Measurements from ENCODE around the gene HDGF. TPM values are rescaled to one million over a fixed set of nuclear protein-coding genes. Genes with fewer than 3 reads are reported as not detected.

The HDGF gene
- total and polyA plus RNA-seq, 9 of the 15 experiments (the other 6 are each of a cell fraction or from before 2014, with no cell fraction given) = 38.8 to 601 (median 400) TPM

DNA sequence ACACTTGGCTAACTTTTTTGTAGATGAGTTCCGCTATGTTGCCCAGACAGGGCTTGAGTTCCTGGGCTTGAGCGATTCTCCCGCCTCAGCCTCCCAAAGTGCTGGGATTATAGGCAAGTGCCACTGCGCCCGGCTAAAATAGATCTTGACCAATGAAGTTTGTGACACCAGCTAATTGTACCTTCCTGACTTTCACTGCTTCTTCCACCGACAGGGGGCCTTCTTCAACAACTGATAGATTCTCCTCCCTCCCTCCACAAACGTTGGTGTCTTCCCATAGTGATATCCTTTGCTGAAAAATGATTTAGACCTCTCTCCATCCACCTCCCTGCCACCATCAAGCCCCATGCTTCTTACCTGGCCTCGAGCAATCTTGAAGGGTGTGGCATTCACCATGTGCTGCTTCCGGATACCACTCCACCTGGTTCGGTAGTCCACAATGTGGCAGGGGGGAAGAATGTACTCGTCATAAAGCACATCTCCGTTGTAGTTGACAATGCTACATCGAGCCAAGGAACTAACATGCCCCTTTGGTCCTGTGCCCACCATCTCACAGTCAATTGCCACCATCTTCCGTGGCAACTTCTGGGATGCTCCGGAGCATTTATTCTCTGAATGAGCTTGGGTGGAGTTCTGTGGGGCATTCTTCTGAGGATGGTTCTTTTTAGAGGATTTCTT is 24.8 kb downstream of the HDGF start (continued):
- TF ChIP-seq MNT (conservative IDR thresholded peaks at IDR 0.05) = peak; percentile 31 to 37; a peak in 2 of 4 replicates
- TF ChIP-seq, protein P1, sequence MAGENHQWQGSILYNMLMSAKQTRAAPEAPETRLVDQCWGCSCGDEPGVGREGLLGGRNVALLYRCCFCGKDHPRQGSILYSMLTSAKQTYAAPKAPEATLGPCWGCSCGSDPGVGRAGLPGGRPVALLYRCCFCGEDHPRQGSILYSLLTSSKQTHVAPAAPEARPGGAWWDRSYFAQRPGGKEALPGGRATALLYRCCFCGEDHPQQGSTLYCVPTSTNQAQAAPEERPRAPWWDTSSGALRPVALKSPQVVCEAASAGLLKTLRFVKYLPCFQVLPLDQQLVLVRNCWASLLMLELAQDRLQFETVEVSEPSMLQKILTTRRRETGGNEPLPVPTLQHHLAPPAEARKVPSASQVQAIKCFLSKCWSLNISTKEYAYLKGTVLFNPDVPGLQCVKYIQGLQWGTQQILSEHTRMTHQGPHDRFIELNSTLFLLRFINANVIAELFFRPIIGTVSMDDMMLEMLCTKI (IDR thresholded peaks at IDR 0.05; ENCODE audit: partially characterized antibody) = no peak
- no peak for TF ChIP-seq BMI1 (IDR thresholded peaks at IDR 0.05; ENCODE audit: low read length)
- TF ChIP-seq, protein P2, sequence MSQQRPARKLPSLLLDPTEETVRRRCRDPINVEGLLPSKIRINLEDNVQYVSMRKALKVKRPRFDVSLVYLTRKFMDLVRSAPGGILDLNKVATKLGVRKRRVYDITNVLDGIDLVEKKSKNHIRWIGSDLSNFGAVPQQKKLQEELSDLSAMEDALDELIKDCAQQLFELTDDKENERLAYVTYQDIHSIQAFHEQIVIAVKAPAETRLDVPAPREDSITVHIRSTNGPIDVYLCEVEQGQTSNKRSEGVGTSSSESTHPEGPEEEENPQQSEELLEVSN (IDR thresholded peaks at IDR 0.05; ENCODE audit: borderline replicate concordance in 1 of 2, extremely low read depth in 1 of 2, insufficient read depth in 1 of 2, insufficient read length in 1 of 2, low read depth in 1 of 2, low read length in 1 of 2, poor library complexity in 1 of 2, severe bottlenecking in 1 of 2) = peak in 1 of 2 experiments; percentile 16
- TF ChIP-seq HEY1 (CRISPR knock-in tag; IDR thresholded peaks at IDR 0.05; ENCODE audit: borderline replicate concordance) = no peak
- peak in 1 of 2 experiments; percentile 8; a peak in 1 of 4 replicates for TF ChIP-seq KDM1A (IDR thresholded peaks at IDR 0.05)
- TF ChIP-seq TBL1XR1 (IDR thresholded peaks at IDR 0.05; ENCODE audit: low read length in 2 of 2) = peak in 1 of 2 experiments; percentile 33; a peak in 1 of 4 replicates
- TF ChIP-seq CEBPG (CRISPR knock-in tag; IDR thresholded peaks at IDR 0.05) = no peak
- TF ChIP-seq CEBPG (tag; conservative IDR thresholded peaks at IDR 0.05 in 1 of 2, IDR thresholded peaks at IDR 0.05 in 1 of 2) = no peak
- TF ChIP-seq, protein P3, sequence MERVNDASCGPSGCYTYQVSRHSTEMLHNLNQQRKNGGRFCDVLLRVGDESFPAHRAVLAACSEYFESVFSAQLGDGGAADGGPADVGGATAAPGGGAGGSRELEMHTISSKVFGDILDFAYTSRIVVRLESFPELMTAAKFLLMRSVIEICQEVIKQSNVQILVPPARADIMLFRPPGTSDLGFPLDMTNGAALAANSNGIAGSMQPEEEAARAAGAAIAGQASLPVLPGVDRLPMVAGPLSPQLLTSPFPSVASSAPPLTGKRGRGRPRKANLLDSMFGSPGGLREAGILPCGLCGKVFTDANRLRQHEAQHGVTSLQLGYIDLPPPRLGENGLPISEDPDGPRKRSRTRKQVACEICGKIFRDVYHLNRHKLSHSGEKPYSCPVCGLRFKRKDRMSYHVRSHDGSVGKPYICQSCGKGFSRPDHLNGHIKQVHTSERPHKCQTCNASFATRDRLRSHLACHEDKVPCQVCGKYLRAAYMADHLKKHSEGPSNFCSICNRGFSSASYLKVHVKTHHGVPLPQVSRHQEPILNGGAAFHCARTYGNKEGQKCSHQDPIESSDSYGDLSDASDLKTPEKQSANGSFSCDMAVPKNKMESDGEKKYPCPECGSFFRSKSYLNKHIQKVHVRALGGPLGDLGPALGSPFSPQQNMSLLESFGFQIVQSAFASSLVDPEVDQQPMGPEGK (CRISPR knock-in tag; IDR thresholded peaks at IDR 0.05; ENCODE audit: borderline replicate concordance) = no peak
- TF ChIP-seq ZNF408 (CRISPR knock-in tag; IDR thresholded peaks at IDR 0.05; ENCODE audit: low read depth) = no peak
- no peak for TF ChIP-seq SIRT6 (IDR thresholded peaks at IDR 0.05; ENCODE audit: low read depth, low read length)
- TF ChIP-seq ZNF23 (CRISPR knock-in tag; IDR thresholded peaks at IDR 0.05) = no peak
- TF ChIP-seq, protein P4, sequence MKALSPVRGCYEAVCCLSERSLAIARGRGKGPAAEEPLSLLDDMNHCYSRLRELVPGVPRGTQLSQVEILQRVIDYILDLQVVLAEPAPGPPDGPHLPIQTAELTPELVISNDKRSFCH (CRISPR knock-in tag; IDR thresholded peaks at IDR 0.05) = no peak
- TF ChIP-seq, protein P4 (tag; IDR thresholded peaks at IDR 0.05) = no peak
- peak; percentile 78 for TF ChIP-seq RB1 (IDR thresholded peaks at IDR 0.05; ENCODE audit: low read depth)
- peak; percentile 47 for TF ChIP-seq RBBP5 (IDR thresholded peaks at IDR 0.05; ENCODE audit: borderline replicate concordance, insufficient read depth, low read length, poor library complexity, severe bottlenecking)
- TF ChIP-seq SRSF7 (optimal IDR thresholded peaks at IDR 0.05; ENCODE audit: low read depth, low read length) = no peak
- no peak for TF ChIP-seq WHSC1 (IDR thresholded peaks at IDR 0.05; ENCODE audit: low read length)
- no peak for TF ChIP-seq LCOR (CRISPR knock-in tag; IDR thresholded peaks at IDR 0.05)

Measured in K562 (cell line).